ENCODE data around the gene RELA. TPM values are rescaled to one million over a fixed set of nuclear protein-coding genes. Genes with fewer than 3 reads are reported as not detected.
A peak's percentile ranks its signal among the peaks of the same experiment; 100 is the strongest.

Gene RELA
- total RNA-seq, 1 donor from 2014 or later: 68.2 TPM

GRCh38 chr11:65655570-65656332 is 7.0 kb downstream of the RELA start:
- peaks cover 74% of the 10 kb centered on the region for H3K36me3 ChIP-seq
- peaks cover 37% of the 10 kb centered on the region for H3K4me1 ChIP-seq
- no peaks in the 10 kb centered on the region for H3K9me3 ChIP-seq
- DNase-seq (no peak), ATAC-seq (no peak)
- TF ChIP-seq CTCF (IDR thresholded peaks at IDR 0.05): no peak
- no peaks in the 10 kb centered on the region for H3K27me3 ChIP-seq
- intact Hi-C loops (cut with DNase I): no loop called here
- no peak overlapping the region for H3K4me3 ChIP-seq
- H3K27ac ChIP-seq: peak overlapping the region; percentile 13

GRCh38 chr11:65654375-65655349 is 8.1 kb downstream of the RELA start:
- peaks cover 34% of the 10 kb centered on the region for H3K4me1 ChIP-seq
- H3K4me3 ChIP-seq: no peak overlapping the region
- ATAC-seq: no peak
- H3K27ac ChIP-seq: peak overlapping the region; percentile 96
- intact Hi-C loops (cut with DNase I): no loop called here
- DNase-seq: peak; percentile 64
- H3K36me3 ChIP-seq: peaks cover 74% of the 10 kb centered on the region
- H3K9me3 ChIP-seq: no peaks in the 10 kb centered on the region
- no peak for TF ChIP-seq CTCF (IDR thresholded peaks at IDR 0.05)
- H3K27me3 ChIP-seq: no peaks in the 10 kb centered on the region

GRCh38 chr11:65653229-65654225 is 9.2 kb downstream of the RELA start:
- no peak for TF ChIP-seq CTCF (IDR thresholded peaks at IDR 0.05)
- Histone ChIP-seq H3K36me3 (peaks cover 74% of the 10 kb centered on the region), H3K4me1 (peaks cover 35% of the 10 kb centered on the region), H3K27ac (peak overlapping the region; percentile 96), H3K4me3 (peak overlapping the region; percentile 63), H3K27me3 (no peaks in the 10 kb centered on the region), H3K9me3 (no peaks in the 10 kb centered on the region)
- intact Hi-C loops (cut with DNase I): no loop called here
- ATAC-seq (peak; percentile 2), DNase-seq (peak; percentile 70)

GRCh38 chr11:65652511-65653228 is 10.0 kb downstream of the RELA start:
- intact Hi-C loops (cut with DNase I): no loop called here
- peak; percentile 8 for TF ChIP-seq CTCF (IDR thresholded peaks at IDR 0.05)
- peak overlapping the region; percentile 63 for H3K4me3 ChIP-seq
- no peaks in the 10 kb centered on the region for H3K27me3 ChIP-seq
- H3K9me3 ChIP-seq: no peaks in the 10 kb centered on the region
- peaks cover 40% of the 10 kb centered on the region for H3K4me1 ChIP-seq
- peaks cover 74% of the 10 kb centered on the region for H3K36me3 ChIP-seq
- peak overlapping the region; percentile 96 for H3K27ac ChIP-seq
- DNase-seq (peak; percentile 99), ATAC-seq (peak; percentile 95)

Data from upper lobe of right lung (tissue), 1 donor.